Gastrocnemius medialis (tissue), 4 donors: ENCODE results near the gene ZDHHC3. TPM values are rescaled to one million over a fixed set of nuclear protein-coding genes. Genes with fewer than 3 reads are reported as not detected.

Experiments used
- ATAC-seq, 2 donors: fragments of 150-250 bp; one replicate each; pipeline ENCODE4 v1.9.1; 2016
- DNase-seq, 2 donors: peaks; one replicate each; pipeline ENCODE4 v3.0.0-alpha.2; 2019
- H3K27ac ChIP-seq, 4 donors: fragments of 200-600 bp; sonication (generic); 1 replicate in 1 of 4; 2 replicates in 3 of 4; pipeline ENCODE4 v1.5.1; 2016 to 2018; ENCODE audit warnings: mild to moderate bottlenecking in 2 of 4, moderate library complexity in 1 of 4
- H3K27me3 ChIP-seq, 3 donors: fragments of 200-600 bp; sonication (generic) in 2 of 3; 1 replicate in 1 of 3; 2 replicates in 2 of 3; pipeline versions ENCODE4 v1.5.1 to v1.6.0; 2016 to 2019; ENCODE audit warnings: mild to moderate bottlenecking in 1 of 3, moderate library complexity in 1 of 3
- H3K36me3 ChIP-seq, 2 donors: fragments of 200-600 bp; sonication (generic) in 1 of 2; one replicate each; pipeline ENCODE4 v1.5.1; 2017 to 2018
- H3K4me1 ChIP-seq, 2 donors: fragments of 200-600 bp; sonication (generic) in 1 of 2; one replicate each; pipeline ENCODE4 v1.5.1; 2016 to 2017; ENCODE audit warnings: mild to moderate bottlenecking in 2 of 2
- H3K4me3 ChIP-seq, 4 donors: fragments of 200-600 bp; sonication (generic) in 3 of 4; 1 replicate in 1 of 4; 2 replicates in 3 of 4; pipeline ENCODE4 v1.5.1; 2016 to 2019; ENCODE audit warnings: mild to moderate bottlenecking in 2 of 4
- H3K9me3 ChIP-seq, 3 donors: fragments of 200-600 bp; sonication (generic) in 2 of 3; 1 replicate in 1 of 3; 2 replicates in 2 of 3; pipeline ENCODE4 v1.5.1; 2016 to 2019
- POLR2A ChIP-seq, 2 donors: fragments of 450-650 bp; IDR thresholded peaks; one replicate each; pipeline ENCODE4 v1.6.1; 2017; ENCODE audit warnings: antibody characterized with exemption in 2 of 2, mild to moderate bottlenecking in 2 of 2, moderate library complexity in 2 of 2
- in situ Hi-C, 4 donors: fragments of 200-750 bp; cut with MboI; loops; one replicate each; pipeline versions ENCODE4 v1.15.0 to v1.8.0; 2017; ENCODE audit warnings: low sequenced_read_pairs in 4 of 4
- intact Hi-C: fragments of 100-400 bp; cut with DNase I; formaldehyde crosslinking; loops from one replicate; pipeline ENCODE4 v1.15.1; 2023; ENCODE audit warnings: low total_unique reads
- total RNA-seq, 4 donors: library from RNA; depleted of rRNA; stranded (reverse); fragments of >200 nt; gene quantifications; one replicate each; pipeline versions ENCODE4 v1.1.0 to v1.2.3, GENCODE V29; 2016
- TF ChIP-seq, protein P1 (sequence below), 5 experiments: fragments of 450-650 bp in 3 of 5; fragments of 200-600 bp in 2 of 5; sonication (generic) in 2 of 5; IDR thresholded peaks in 4 of 5; conservative IDR thresholded peaks in 1 of 5; 1 replicate in 4 of 5; 2 replicates in 1 of 5; pipeline ENCODE4 v1.5.1; 2016 to 2019; ENCODE audit warnings: antibody characterized with exemption in 5 of 5, mild to moderate bottlenecking in 3 of 5, moderate library complexity in 3 of 5

Gene ZDHHC3
- total RNA-seq, 4 donors from 2014 or later = 66.2 to 90.5 (median 74.5) TPM

DNA sequence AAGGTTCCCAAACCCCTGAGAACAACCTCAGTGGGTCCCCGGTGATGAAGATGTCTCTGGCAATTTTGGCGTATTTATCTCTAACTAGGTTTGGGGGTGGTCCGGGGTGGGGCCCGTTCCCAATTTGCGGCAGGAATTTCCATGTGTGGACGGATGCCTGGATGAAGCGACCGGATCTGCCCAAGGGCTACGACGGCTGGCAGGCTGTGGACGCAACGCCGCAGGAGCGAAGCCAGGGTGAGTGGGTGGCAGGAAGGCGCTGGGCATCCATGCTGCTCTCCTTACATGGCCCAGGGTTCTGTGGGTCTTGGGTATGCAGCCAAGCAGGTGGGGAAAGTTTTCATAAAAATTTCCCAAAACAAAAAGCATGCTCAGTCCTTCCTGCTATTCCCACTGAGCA is 72.2 kb downstream of the ZDHHC3 start:
- H3K9me3 ChIP-seq = no peaks in the 10 kb centered on the region
- no peak overlapping the region for H3K27ac ChIP-seq
- in situ Hi-C loops (loop anchor here in 3 of 4 donors (25.0 kb wide), 1 partner anchor 366 kb away; no protein-coding TSS in a partner anchor), intact Hi-C loops (no loop called here)
- no peaks in the 10 kb centered on the region for H3K36me3 ChIP-seq
- no peaks in the 10 kb centered on the region for H3K27me3 ChIP-seq
- no peak for DNase-seq
- no peak for ATAC-seq
- no peak for TF ChIP-seq POLR2A (IDR thresholded peaks at IDR 0.05)
- TF ChIP-seq, protein P1, sequence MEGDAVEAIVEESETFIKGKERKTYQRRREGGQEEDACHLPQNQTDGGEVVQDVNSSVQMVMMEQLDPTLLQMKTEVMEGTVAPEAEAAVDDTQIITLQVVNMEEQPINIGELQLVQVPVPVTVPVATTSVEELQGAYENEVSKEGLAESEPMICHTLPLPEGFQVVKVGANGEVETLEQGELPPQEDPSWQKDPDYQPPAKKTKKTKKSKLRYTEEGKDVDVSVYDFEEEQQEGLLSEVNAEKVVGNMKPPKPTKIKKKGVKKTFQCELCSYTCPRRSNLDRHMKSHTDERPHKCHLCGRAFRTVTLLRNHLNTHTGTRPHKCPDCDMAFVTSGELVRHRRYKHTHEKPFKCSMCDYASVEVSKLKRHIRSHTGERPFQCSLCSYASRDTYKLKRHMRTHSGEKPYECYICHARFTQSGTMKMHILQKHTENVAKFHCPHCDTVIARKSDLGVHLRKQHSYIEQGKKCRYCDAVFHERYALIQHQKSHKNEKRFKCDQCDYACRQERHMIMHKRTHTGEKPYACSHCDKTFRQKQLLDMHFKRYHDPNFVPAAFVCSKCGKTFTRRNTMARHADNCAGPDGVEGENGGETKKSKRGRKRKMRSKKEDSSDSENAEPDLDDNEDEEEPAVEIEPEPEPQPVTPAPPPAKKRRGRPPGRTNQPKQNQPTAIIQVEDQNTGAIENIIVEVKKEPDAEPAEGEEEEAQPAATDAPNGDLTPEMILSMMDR (IDR thresholded peaks at IDR 0.05 in 4 of 5, conservative IDR thresholded peaks at IDR 0.05 in 1 of 5) = no peak
- H3K4me1 ChIP-seq = no peaks in the 10 kb centered on the region
- H3K4me3 ChIP-seq = no peak overlapping the region

DNA sequence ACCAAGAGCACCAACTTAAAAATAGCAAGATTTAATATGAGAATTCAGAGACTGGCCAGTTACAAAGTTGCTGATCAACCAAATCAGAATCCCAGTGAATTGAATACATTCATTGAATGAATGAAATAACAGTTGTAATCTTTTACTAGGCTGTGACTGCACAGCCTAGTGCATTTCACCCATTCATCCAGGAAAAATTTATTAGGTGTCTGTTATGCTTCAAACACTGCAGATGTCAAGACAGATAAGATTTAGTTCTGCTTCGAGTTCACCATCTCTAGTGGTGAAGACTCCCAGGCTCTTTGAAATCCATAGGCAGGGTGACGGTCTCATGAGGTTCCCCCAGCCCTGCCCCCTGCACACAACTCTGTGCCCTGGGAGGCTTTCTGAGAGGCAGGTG is 72.7 kb downstream of the ZDHHC3 start:
- H3K9me3 ChIP-seq = no peaks in the 10 kb centered on the region
- TF ChIP-seq POLR2A (IDR thresholded peaks at IDR 0.05) = no peak
- TF ChIP-seq, protein P1 (IDR thresholded peaks at IDR 0.05 in 4 of 5, conservative IDR thresholded peaks at IDR 0.05 in 1 of 5) = no peak
- H3K4me1 ChIP-seq = no peaks in the 10 kb centered on the region
- no peaks in the 10 kb centered on the region for H3K36me3 ChIP-seq
- intact Hi-C loops (no loop called here), in situ Hi-C loops (loop anchor here in 3 of 4 donors (25.0 kb wide), 1 partner anchor 366 kb away; no protein-coding TSS in a partner anchor)
- DNase-seq (no peak), ATAC-seq (no peak)
- no peaks in the 10 kb centered on the region for H3K27me3 ChIP-seq
- H3K4me3 ChIP-seq = no peak overlapping the region
- no peak overlapping the region for H3K27ac ChIP-seq

DNA sequence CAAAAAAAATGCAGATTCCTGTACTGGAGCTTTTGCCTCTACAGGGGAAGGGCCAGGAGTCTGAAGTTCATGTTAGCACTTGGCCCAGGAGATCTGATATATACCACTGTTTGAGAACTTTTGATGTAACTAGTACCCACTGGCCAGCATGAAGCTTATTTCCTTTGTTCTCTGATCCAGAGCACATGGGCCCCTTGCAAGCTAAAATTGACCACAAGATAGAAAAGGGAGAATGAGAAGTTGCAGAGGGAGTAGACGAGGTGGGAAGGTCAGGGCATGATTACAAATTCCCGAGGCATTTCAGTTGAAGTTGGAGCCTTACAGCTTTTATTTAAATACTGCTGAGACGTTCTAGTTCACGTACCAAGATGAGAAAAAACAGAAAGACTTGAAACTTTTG is 73.3 kb downstream of the ZDHHC3 start:
- ATAC-seq = no peak
- DNase-seq = no peak
- Histone ChIP-seq H3K4me3 (no peak overlapping the region), H3K27ac (no peak overlapping the region), H3K27me3 (no peaks in the 10 kb centered on the region), H3K36me3 (no peaks in the 10 kb centered on the region), H3K4me1 (no peaks in the 10 kb centered on the region), H3K9me3 (no peaks in the 10 kb centered on the region)
- intact Hi-C loops (no loop called here), in situ Hi-C loops (loop anchor here in 3 of 4 donors (25.0 kb wide), 1 partner anchor 365 kb away; no protein-coding TSS in a partner anchor)
- TF ChIP-seq, protein P1 (IDR thresholded peaks at IDR 0.05 in 4 of 5, conservative IDR thresholded peaks at IDR 0.05 in 1 of 5) = no peak
- no peak for TF ChIP-seq POLR2A (IDR thresholded peaks at IDR 0.05)

DNA sequence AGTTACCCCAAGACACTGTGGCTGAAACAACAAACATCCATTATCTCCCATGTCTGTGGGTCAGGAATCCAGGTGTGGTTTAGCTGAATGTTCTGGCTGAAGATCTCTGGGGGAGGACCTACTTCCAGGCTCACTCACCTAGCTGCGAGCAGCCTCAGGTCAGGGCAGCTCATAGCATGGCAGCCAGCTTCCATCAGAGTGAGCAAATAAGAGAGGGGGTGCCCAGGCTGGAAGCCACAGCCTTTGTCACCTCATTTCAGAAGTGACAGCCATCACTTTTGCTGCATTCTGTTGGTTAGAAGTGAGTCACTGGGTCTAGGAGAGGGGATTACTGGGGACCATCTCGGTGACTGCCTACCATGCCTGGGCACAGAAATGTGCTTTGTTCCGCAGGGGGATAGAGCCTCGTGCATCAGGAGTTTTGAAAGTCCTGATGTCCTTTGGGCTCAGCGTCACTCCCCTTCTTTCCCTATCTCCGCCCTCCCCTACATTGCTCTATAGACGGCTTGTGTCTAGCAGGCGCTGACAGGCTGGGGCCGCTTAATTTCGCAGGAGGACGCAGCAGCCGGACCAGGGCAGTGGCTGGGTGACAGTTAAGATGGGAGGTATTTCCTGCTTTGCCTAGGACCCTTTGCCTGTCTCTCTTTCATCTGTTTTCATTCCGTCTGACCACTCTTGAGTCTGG is 76.1 kb downstream of the ZDHHC3 start:
- in situ Hi-C loops (loop anchor here in 3 of 4 donors (25.0 kb wide), 1 partner anchor 363 kb away; no protein-coding TSS in a partner anchor), intact Hi-C loops (no loop called here)
- DNase-seq (no peak), ATAC-seq (no peak)
- Histone ChIP-seq H3K27ac (no peak overlapping the region), H3K9me3 (no peaks in the 10 kb centered on the region), H3K36me3 (no peaks in the 10 kb centered on the region), H3K4me3 (no peak overlapping the region), H3K27me3 (no peaks in the 10 kb centered on the region), H3K4me1 (no peaks in the 10 kb centered on the region)
- TF ChIP-seq POLR2A (IDR thresholded peaks at IDR 0.05) = no peak
- TF ChIP-seq, protein P1 (IDR thresholded peaks at IDR 0.05 in 4 of 5, conservative IDR thresholded peaks at IDR 0.05 in 1 of 5) = no peak
